ENCODE data around the gene MS4A6A. TPM values are rescaled to one million over a fixed set of nuclear protein-coding genes. Genes with fewer than 3 reads are reported as not detected.

Gene MS4A6A
- total and polyA plus RNA-seq, 7 donors: 58.9 to 115 (median 80.0) TPM

GRCh38 chr11:60128376-60128775 lies 54.5 kb downstream of the MS4A6A start:
- H3K4me1 ChIP-seq: no peaks in the 10 kb centered on the region
- 87 to 91% methylated on average over 2 of the region's 2 CpGs for WGBS, 2 donors
- TF ChIP-seq POLR2AphosphoS5 (IDR thresholded peaks at IDR 0.05): no peak
- TF ChIP-seq EP300 (IDR thresholded peaks at IDR 0.05): no peak
- TF ChIP-seq CTCF (IDR thresholded peaks at IDR 0.05): no peak
- no peak for TF ChIP-seq POLR2A (IDR thresholded peaks at IDR 0.05)
- DNase-seq: no peak
- no peak overlapping the region for H3K4me3 ChIP-seq
- H3K9me3 ChIP-seq: no peaks in the 10 kb centered on the region
- no peaks in the 10 kb centered on the region for H3K27me3 ChIP-seq
- H3K36me3 ChIP-seq: no peaks in the 10 kb centered on the region
- intact Hi-C loops (cut with DNase I): no loop called here
- H3K27ac ChIP-seq: no peak overlapping the region

GRCh38 chr11:60127311-60127811 lies 55.5 kb downstream of the MS4A6A start:
- 40 to 63% methylated on average over 3 of the region's 3 CpGs for WGBS, 2 donors
- Histone ChIP-seq H3K36me3 (no peaks in the 10 kb centered on the region), H3K4me1 (no peaks in the 10 kb centered on the region), H3K27me3 (no peaks in the 10 kb centered on the region), H3K9me3 (no peaks in the 10 kb centered on the region), H3K4me3 (no peak overlapping the region), H3K27ac (no peak overlapping the region)
- TF ChIP-seq POLR2A (IDR thresholded peaks at IDR 0.05) (no peak), CTCF (IDR thresholded peaks at IDR 0.05) (no peak), EP300 (IDR thresholded peaks at IDR 0.05) (no peak), POLR2AphosphoS5 (IDR thresholded peaks at IDR 0.05) (no peak)
- no peak for DNase-seq
- intact Hi-C loops (cut with DNase I): no loop called here

GRCh38 chr11:60125956-60126585 lies 56.8 kb downstream of the MS4A6A start:
- H3K36me3 ChIP-seq: no peaks in the 10 kb centered on the region
- DNase-seq: no peak
- H3K4me3 ChIP-seq: no peak overlapping the region
- no peak for TF ChIP-seq POLR2A (IDR thresholded peaks at IDR 0.05)
- TF ChIP-seq EP300 (IDR thresholded peaks at IDR 0.05): no peak
- no peak for TF ChIP-seq CTCF (IDR thresholded peaks at IDR 0.05)
- TF ChIP-seq POLR2AphosphoS5 (IDR thresholded peaks at IDR 0.05): no peak
- no peaks in the 10 kb centered on the region for H3K4me1 ChIP-seq
- H3K27me3 ChIP-seq: no peaks in the 10 kb centered on the region
- H3K9me3 ChIP-seq: no peaks in the 10 kb centered on the region
- no peak overlapping the region for H3K27ac ChIP-seq
- intact Hi-C loops (cut with DNase I): no loop called here

GRCh38 chr11:60124802-60125432 lies 58.0 kb downstream of the MS4A6A start:
- H3K27me3 ChIP-seq: no peaks in the 10 kb centered on the region
- no peak overlapping the region for H3K4me3 ChIP-seq
- intact Hi-C loops (cut with DNase I): no loop called here
- no peaks in the 10 kb centered on the region for H3K4me1 ChIP-seq
- DNase-seq: no peak
- 61 to 68% methylated on average over 11 of the region's 11 CpGs for WGBS, 2 donors
- no peaks in the 10 kb centered on the region for H3K9me3 ChIP-seq
- H3K27ac ChIP-seq: no peak overlapping the region
- H3K36me3 ChIP-seq: no peaks in the 10 kb centered on the region
- TF ChIP-seq EP300 (IDR thresholded peaks at IDR 0.05): no peak
- no peak for TF ChIP-seq POLR2AphosphoS5 (IDR thresholded peaks at IDR 0.05)
- no peak for TF ChIP-seq CTCF (IDR thresholded peaks at IDR 0.05)
- no peak for TF ChIP-seq POLR2A (IDR thresholded peaks at IDR 0.05)

Small RNA genes lying within 50 kb of the gene (small RNA-seq; reads per million reads assigned to genes)
- gene MIR6503: 0 to 1.2 (median 0.65) reads per million in 3 donors

Other genes starting within 250 kb of the MS4A6A start
- gene OOSP1, start 244.7 kb downstream of the MS4A6A start, total RNA-seq: not detected
- gene OOSP1, start 244.7 kb downstream of the MS4A6A start, polyA plus RNA-seq: not detected
- not detected for gene OOSP4A, start 219.1 kb downstream of the MS4A6A start, total RNA-seq
- gene OOSP4A, start 219.1 kb downstream of the MS4A6A start, polyA plus RNA-seq: not detected
- not detected for gene OOSP4B, start 165.9 kb downstream of the MS4A6A start, total RNA-seq
- gene OOSP4B, start 165.9 kb downstream of the MS4A6A start, polyA plus RNA-seq: not detected
- gene OOSP2, start 142.7 kb downstream of the MS4A6A start, total RNA-seq: not detected
- gene OOSP2, start 142.7 kb downstream of the MS4A6A start, polyA plus RNA-seq: not detected
- gene MS4A3, start 126.4 kb downstream of the MS4A6A start, total RNA-seq: not detected
- gene MS4A3, start 126.4 kb downstream of the MS4A6A start, polyA plus RNA-seq: not detected
- gene MS4A2, start 94.4 kb downstream of the MS4A6A start, total RNA-seq: 1 to 10 TPM in 3 of 4 donors, not detected in 1; 1.2 to 2.5 (median 1.6) TPM
- gene MS4A2, start 94.4 kb downstream of the MS4A6A start, polyA plus RNA-seq: under 1 TPM in 2 of 3 donors, not detected in 1; 0.26 to 0.60 TPM
- 10 to 100 TPM in 2 of 4 donors, 1 to 10 TPM in 2; 2.6 to 11.1 (median 8.8) TPM for gene MS4A4E, start 60.1 kb upstream of the MS4A6A start, total RNA-seq
- gene MS4A4E, start 60.1 kb upstream of the MS4A6A start, polyA plus RNA-seq: under 1 TPM in 1 of 3 donors, not detected in 2; 0.48 TPM
- 10 to 100 TPM; 12.7 to 49.9 (median 38.3) TPM for gene MS4A4A, start 97.6 kb upstream of the MS4A6A start, total RNA-seq
- 10 to 100 TPM; 10.8 to 43.9 (median 25.0) TPM for gene MS4A4A, start 97.6 kb upstream of the MS4A6A start, polyA plus RNA-seq
- gene MS4A6E, start 144.2 kb upstream of the MS4A6A start, total RNA-seq: 1 to 10 TPM in 1 of 4 donors, not detected in 3; 1.2 TPM
- under 1 TPM in 1 of 3 donors, not detected in 2; 0.23 TPM for gene MS4A6E, start 144.2 kb upstream of the MS4A6A start, polyA plus RNA-seq
- gene MS4A7, start 195.4 kb upstream of the MS4A6A start, total RNA-seq: 10 to 100 TPM; 26.1 to 51.0 (median 32.2) TPM
- gene MS4A7, start 195.4 kb upstream of the MS4A6A start, polyA plus RNA-seq: 10 to 100 TPM in 2 of 3 donors, 1 to 10 TPM in 1; 6.9 to 39.8 (median 12.6) TPM
- 1 to 10 TPM in 3 of 4 donors, under 1 TPM in 1; 0.41 to 7.2 (median 3.2) TPM for gene MS4A14, start 213.4 kb upstream of the MS4A6A start, total RNA-seq
- under 1 TPM in 1 of 3 donors, not detected in 2; 0.25 TPM for gene MS4A14, start 213.4 kb upstream of the MS4A6A start, polyA plus RNA-seq
- not detected for gene MS4A5, start 246.5 kb upstream of the MS4A6A start, total RNA-seq
- not detected for gene MS4A5, start 246.5 kb upstream of the MS4A6A start, polyA plus RNA-seq

All from sigmoid colon (tissue), 7 donors.